Activated naive CD4-positive, alpha-beta T cell (primary cell): Measurements from ENCODE around the gene SULT1B1.

Source experiments
- DNase-seq, 4 experiments: peaks; one replicate each; lab custom pipeline; 2025; lab: John Stamatoyannopoulos, UW

Gene SULT1B1

GRCh38 chr4:69749771-69750170 lies 10.6 kb downstream of the SULT1B1 start:
- DNase-seq = no peak

- DNase-seq = no peak
Measured at GRCh38 chr4:69748173-69748572, 12.2 kb downstream of the SULT1B1 start.

GRCh38 chr4:69744157-69744478 lies 16.3 kb downstream of the SULT1B1 start:
- DNase-seq = no peak

- no peak for DNase-seq
Measured at GRCh38 chr4:69743476-69744156, 16.8 kb downstream of the SULT1B1 start.

- DNase-seq = no peak
Measured at GRCh38 chr4:69742596-69742995, 17.8 kb downstream of the SULT1B1 start.

GRCh38 chr4:69738872-69739271 lies 21.5 kb downstream of the SULT1B1 start:
- no peak for DNase-seq

GRCh38 chr4:69735119-69735518 lies 25.3 kb downstream of the SULT1B1 start:
- no peak for DNase-seq

GRCh38 chr4:69731847-69732246 lies 28.6 kb downstream of the SULT1B1 start:
- DNase-seq = no peak

GRCh38 chr4:69731241-69731640 lies 29.2 kb downstream of the SULT1B1 start:
- DNase-seq = no peak

- no peak for DNase-seq
Measured at GRCh38 chr4:69730002-69730401, 30.4 kb downstream of the SULT1B1 start.

GRCh38 chr4:69727926-69728325 lies 32.5 kb downstream of the SULT1B1 start:
- DNase-seq = no peak

- DNase-seq = no peak
Measured at GRCh38 chr4:69727426-69727825, 33.0 kb downstream of the SULT1B1 start.

- no peak for DNase-seq
Measured at GRCh38 chr4:69726971-69727370, 33.4 kb downstream of the SULT1B1 start.

- no peak for DNase-seq
Measured at GRCh38 chr4:69718396-69719271, 41.8 kb downstream of the SULT1B1 start.

- DNase-seq = no peak
Measured at GRCh38 chr4:69717778-69718177, 42.6 kb downstream of the SULT1B1 start.

- no peak for DNase-seq
Measured at GRCh38 chr4:69716654-69717053, 43.8 kb downstream of the SULT1B1 start.

GRCh38 chr4:69714086-69714485 lies 46.3 kb downstream of the SULT1B1 start:
- DNase-seq = no peak

- no peak for DNase-seq
Measured at GRCh38 chr4:69713593-69713992, 46.8 kb downstream of the SULT1B1 start.

GRCh38 chr4:69710580-69710979 lies 49.8 kb downstream of the SULT1B1 start:
- DNase-seq = no peak

GRCh38 chr4:69708211-69708610 lies 52.2 kb downstream of the SULT1B1 start:
- DNase-seq = no peak

- no peak for DNase-seq
Measured at GRCh38 chr4:69707807-69708206, 52.6 kb downstream of the SULT1B1 start.

- no peak for DNase-seq
Measured at GRCh38 chr4:69702201-69702600, 58.2 kb downstream of the SULT1B1 start.

GRCh38 chr4:69701696-69702095 lies 58.7 kb downstream of the SULT1B1 start:
- no peak for DNase-seq
